ENCODE data around the gene S1PR4. TPM values are rescaled to one million over a fixed set of nuclear protein-coding genes. Genes with fewer than 3 reads are reported as not detected.

The S1PR4 gene
- polyA plus RNA-seq, 1 of the 3 experiments (the other 2 are of a cell fraction) = not detected

- 28% methylated on average over 7 of the region's 7 CpGs for WGBS (ENCODE audit: low lambda C conversion rate)
- Histone ChIP-seq H3K4me2 (no peak overlapping the region), H3K9me2 (no peaks in the 10 kb centered on the region)
These were observed 14.6 kb upstream of the S1PR4 start for GRCh38 chr19:3163943-3164342.

More at GRCh38 chr19:3163943-3164342, 14.6 kb upstream of the S1PR4 start:
- no peak overlapping the region for H3K27ac ChIP-seq (ENCODE audit: low read depth in 2 of 2, low read length in 1 of 2)
- no peaks in the 10 kb centered on the region for H3K9me3 ChIP-seq
- H3K36me3 ChIP-seq (replicated peaks in 1 of 2; ENCODE audit: control insufficient read depth in 1 of 2, insufficient read depth in 2 of 2, low read length in 1 of 2) = no peaks in the 10 kb centered on the region
- no peak for TF ChIP-seq YY1 (IDR thresholded peaks at IDR 0.05; ENCODE audit: low read depth)
- no peak for TF ChIP-seq ZBTB33 (IDR thresholded peaks at IDR 0.05; ENCODE audit: borderline replicate concordance, low read depth)
- TF ChIP-seq NRF1 (IDR thresholded peaks at IDR 0.05; ENCODE audit: low read depth, low read length) = no peak
- TF ChIP-seq CTCF (IDR thresholded peaks at IDR 0.05) = no peak
- TF ChIP-seq NFIC (IDR thresholded peaks at IDR 0.05; ENCODE audit: borderline replicate concordance) = no peak
- TF ChIP-seq GATA2 (CRISPR knock-in tag; IDR thresholded peaks at IDR 0.05) = no peak
- no peak for TF ChIP-seq GABPA (IDR thresholded peaks at IDR 0.05; ENCODE audit: low read depth)
- no peak for TF ChIP-seq IRF3 (IDR thresholded peaks at IDR 0.05; ENCODE audit: low read depth, low read length)
- no peak for TF ChIP-seq CHD2 (IDR thresholded peaks at IDR 0.05; ENCODE audit: low read length, partially characterized antibody)
- no peak for TF ChIP-seq JUND (IDR thresholded peaks at IDR 0.05)
- TF ChIP-seq, protein P1, sequence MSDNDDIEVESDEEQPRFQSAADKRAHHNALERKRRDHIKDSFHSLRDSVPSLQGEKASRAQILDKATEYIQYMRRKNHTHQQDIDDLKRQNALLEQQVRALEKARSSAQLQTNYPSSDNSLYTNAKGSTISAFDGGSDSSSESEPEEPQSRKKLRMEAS (IDR thresholded peaks at IDR 0.05; ENCODE audit: low read depth) = no peak
- TF ChIP-seq, protein P2, sequence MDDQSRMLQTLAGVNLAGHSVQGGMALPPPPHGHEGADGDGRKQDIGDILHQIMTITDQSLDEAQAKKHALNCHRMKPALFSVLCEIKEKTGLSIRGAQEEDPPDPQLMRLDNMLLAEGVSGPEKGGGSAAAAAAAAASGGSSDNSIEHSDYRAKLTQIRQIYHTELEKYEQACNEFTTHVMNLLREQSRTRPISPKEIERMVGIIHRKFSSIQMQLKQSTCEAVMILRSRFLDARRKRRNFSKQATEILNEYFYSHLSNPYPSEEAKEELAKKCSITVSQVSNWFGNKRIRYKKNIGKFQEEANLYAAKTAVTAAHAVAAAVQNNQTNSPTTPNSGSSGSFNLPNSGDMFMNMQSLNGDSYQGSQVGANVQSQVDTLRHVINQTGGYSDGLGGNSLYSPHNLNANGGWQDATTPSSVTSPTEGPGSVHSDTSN (IDR thresholded peaks at IDR 0.05) = no peak
- TF ChIP-seq FOXJ3 (CRISPR knock-in tag; IDR thresholded peaks at IDR 0.05) = no peak
- TF ChIP-seq FOXM1 (IDR thresholded peaks at IDR 0.05; ENCODE audit: low read depth) = no peak
- TF ChIP-seq MEF2A (IDR thresholded peaks at IDR 0.05; ENCODE audit: borderline replicate concordance, low read depth) = no peak
- no peak for TF ChIP-seq RCOR1 (IDR thresholded peaks at IDR 0.05; ENCODE audit: low read length)
- TF ChIP-seq FOSL2 (IDR thresholded peaks at IDR 0.05; ENCODE audit: borderline replicate concordance, low read depth) = no peak
- H3K9ac ChIP-seq = no peak overlapping the region
- H4K20me1 ChIP-seq (ENCODE audit: insufficient read depth) = no peaks in the 10 kb centered on the region
- H3K4me3 ChIP-seq (ENCODE audit: low read depth in 2 of 2, low read length in 1 of 2) = no peak overlapping the region
- H3K27me3 ChIP-seq (ENCODE audit: insufficient read depth) = no peaks in the 10 kb centered on the region
- H3K79me2 ChIP-seq (ENCODE audit: insufficient read depth) = no peaks in the 10 kb centered on the region
- H2AFZ ChIP-seq (ENCODE audit: low read depth) = no peak overlapping the region
- no peak for DNase-seq
- CTCF ChIA-PET = interaction anchor here (0.6 to 3.9 kb wide), 31 partner anchors 8 to 276 kb away, joined by 3 to 58 read pairs (median 4); partner anchors contain the start of gene S1PR4
- POLR2A ChIA-PET = interaction anchor here (0.6 kb wide), 1 partner anchor 128 kb away, joined by 5 read pairs; no protein-coding TSS in a partner anchor
- H3F3A ChIP-seq (replicated peaks; ENCODE audit: insufficient read depth) = no peaks in the 10 kb centered on the region
- H3K4me1 ChIP-seq (ENCODE audit: control insufficient read depth in 1 of 2, insufficient read depth in 2 of 2, low read depth in 1 of 2, low read length in 1 of 2) = no peaks in the 10 kb centered on the region; a peak in 1 of 4 replicates
